IPS DF 6.9 (cell line): Measurements from ENCODE around the gene EPS8L2.
A peak's percentile ranks its signal among the peaks of the same experiment; 100 is the strongest.

Experiments
- DNase-seq: peaks from one replicate; pipeline ENCODE4 v3.0.0-alpha.2; 2013; ENCODE audit warnings: low read depth, low spot score
- H3K27ac ChIP-seq: one replicate; pipeline ENCODE4 v1.5.1; 2013; ENCODE audit warnings: low read length, control low read depth
- H3K27me3 ChIP-seq: 2 replicates; pipeline ENCODE4 v1.6.1; 2013; ENCODE audit warnings: mild to moderate bottlenecking, low read length; ENCODE audit not compliant: control insufficient read depth, insufficient read depth
- H3K36me3 ChIP-seq: 2 replicates; pipeline ENCODE4 v1.6.1; 2013; ENCODE audit warnings: low read length; ENCODE audit not compliant: control insufficient read depth, insufficient read depth
- H3K4me1 ChIP-seq: 2 replicates; pipeline ENCODE4 v1.6.1; 2013; ENCODE audit warnings: low read length; ENCODE audit not compliant: control insufficient read depth, insufficient read depth
- H3K4me3 ChIP-seq: 2 replicates; pipeline ENCODE4 v1.5.1; 2013; ENCODE audit warnings: mild to moderate bottlenecking, low read length
- H3K9me3 ChIP-seq: 2 replicates; pipeline ENCODE4 v1.6.1; 2013; ENCODE audit warnings: low read length, inconsistent platforms; ENCODE audit not compliant: control insufficient read depth, insufficient read depth
- WGBS: extraction: QIAGEN DNeasy Blood & Tissue Kit; methylation state at CpG from one replicate; pipeline ENCODE4 v1.1.7; 2013; ENCODE audit warnings: mixed read lengths, missing lambda C conversion rate; ENCODE audit not compliant: insufficient read length, insufficient coverage; 5-methylcytosine and 5-hydroxymethylcytosine counted together

Gene EPS8L2

DNA sequence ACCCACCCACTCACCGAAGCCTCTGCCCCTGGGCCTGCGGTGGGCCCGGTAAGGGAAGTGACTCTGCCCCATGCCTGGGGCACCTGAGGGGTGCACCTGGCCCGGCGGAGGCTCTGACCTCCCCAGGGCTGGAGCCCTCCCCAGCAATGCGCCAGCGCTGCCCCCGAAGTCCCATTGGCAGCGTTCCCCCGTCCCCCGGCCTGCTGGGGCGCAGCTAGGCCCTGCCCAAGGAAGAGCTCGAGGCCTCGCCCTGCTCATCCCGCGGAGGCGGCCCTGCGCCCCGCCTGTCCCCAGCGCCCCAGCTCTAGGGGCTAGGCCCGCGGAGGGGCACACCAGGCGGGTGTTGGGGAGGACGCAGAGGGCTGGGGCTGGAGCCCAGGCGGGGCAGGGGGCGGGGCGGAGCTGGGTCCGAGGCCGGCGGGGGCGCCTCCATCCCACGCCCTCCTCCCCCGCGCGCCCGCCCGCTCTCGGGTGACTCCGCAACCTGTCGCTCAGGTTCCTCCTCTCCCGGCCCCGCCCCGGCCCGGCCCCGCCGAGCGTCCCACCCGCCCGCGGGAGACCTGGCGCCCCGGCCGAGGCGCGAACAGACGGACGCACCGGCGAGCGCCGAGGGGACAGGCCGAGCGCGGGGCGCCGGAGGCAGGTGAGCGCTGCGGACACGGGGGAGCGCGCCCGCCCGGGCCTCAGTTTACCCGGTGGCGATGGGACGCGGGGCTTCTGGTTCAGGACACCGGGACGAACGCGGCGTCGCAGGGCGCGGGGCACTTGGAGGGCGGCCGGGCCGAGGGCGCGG, at the start of gene EPS8L2:
TSS of gene EPS8L2 (plus strand) at position 586 of the 793 bp plus-strand sequence. CDS start 3,177 bp downstream, outside the sequence.
- peak within 1 kb of the TSS; percentile 38 for H3K4me3 ChIP-seq
- H3K4me1 ChIP-seq: peaks cover 28% of the 10 kb centered on the region
- DNase-seq: no peak
- no peak within 1 kb of the TSS for H3K27ac ChIP-seq
- no CpG with 5 or more reads among the region's 90 CpGs for WGBS
- H3K27me3 ChIP-seq: no peaks in the 10 kb centered on the region
- no peaks in the 10 kb centered on the region for H3K9me3 ChIP-seq
- H3K36me3 ChIP-seq: no peaks in the 10 kb centered on the region; the same call in 1 of the 2 replicates

DNA sequence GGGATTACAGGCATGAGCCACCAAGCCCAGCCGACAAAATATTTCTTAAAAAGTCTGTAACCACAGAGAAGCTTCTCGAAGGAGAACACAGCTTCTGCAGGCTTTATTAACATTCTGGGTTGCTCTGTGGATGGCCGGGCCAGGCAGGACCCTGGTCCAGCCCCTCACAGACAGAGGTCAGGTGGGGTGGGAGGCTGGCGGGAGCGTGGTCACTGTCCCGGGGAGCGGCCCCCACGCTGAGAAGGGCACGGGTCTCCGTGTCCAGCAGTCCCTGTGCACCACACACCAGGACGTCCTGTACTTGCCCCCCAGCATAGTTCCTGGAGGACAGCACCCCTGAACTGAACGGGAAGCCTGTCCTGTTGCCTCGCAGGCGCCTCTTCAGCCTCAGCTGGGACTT, 49.6 kb upstream of the EPS8L2 start:
- Histone ChIP-seq H3K4me1 (no peaks in the 10 kb centered on the region), H3K9me3 (no peaks in the 10 kb centered on the region), H3K27ac (no peak overlapping the region), H3K27me3 (no peaks in the 10 kb centered on the region), H3K36me3 (peaks cover 14% of the 10 kb centered on the region; the same call in 1 of the 2 replicates), H3K4me3 (no peak overlapping the region)
- DNase-seq: no peak
- no CpG with 5 or more reads among the region's 14 CpGs for WGBS

DNA sequence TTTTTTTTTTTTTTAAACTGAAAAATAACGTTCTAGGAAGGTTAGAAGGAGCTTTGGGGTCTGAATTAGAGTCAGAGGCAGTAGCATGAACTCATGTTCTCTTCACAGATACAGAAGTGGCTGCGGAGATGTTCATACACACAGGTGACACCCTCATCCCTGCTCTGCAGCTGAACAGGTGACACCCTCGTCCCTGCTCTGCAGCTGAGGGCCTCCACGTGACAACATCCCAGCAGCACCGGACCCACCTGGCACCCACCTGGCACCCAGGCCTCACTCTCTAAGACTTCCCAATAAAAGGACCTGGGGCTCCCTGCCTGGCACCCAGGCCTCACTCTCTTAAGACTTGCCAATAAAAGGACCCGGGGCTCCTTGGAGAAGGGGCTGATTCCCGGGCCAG, 49.2 kb upstream of the EPS8L2 start:
- Histone ChIP-seq H3K4me3 (no peak overlapping the region), H3K4me1 (no peaks in the 10 kb centered on the region), H3K27ac (no peak overlapping the region), H3K36me3 (peaks cover 14% of the 10 kb centered on the region; the same call in 1 of the 2 replicates), H3K9me3 (no peaks in the 10 kb centered on the region), H3K27me3 (no peaks in the 10 kb centered on the region)
- no CpG with 5 or more reads among the region's 7 CpGs for WGBS
- no peak for DNase-seq

DNA sequence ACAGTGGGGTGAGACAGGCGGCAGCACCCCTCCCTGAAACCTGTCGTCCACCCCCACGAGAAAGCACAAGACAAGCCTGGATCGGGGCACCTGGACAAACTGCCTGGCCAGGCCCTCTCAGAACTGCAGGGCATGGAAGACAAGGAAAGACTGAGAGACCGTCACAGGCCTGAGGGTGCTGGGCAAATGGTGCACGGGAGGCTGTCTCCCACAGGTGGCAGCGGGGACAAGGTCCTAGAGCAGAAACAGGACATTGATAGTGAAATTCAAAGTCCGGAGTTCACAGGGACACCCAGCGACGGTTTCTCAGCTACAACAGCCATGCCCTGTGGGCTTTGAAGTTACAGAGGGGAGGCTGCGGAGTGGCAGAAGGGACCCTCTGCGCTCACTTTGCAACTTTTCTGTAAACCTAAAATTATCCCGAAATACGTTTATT, 48.3 kb upstream of the EPS8L2 start:
- Histone ChIP-seq H3K9me3 (no peaks in the 10 kb centered on the region), H3K27me3 (no peaks in the 10 kb centered on the region), H3K4me3 (no peak overlapping the region), H3K27ac (no peak overlapping the region), H3K4me1 (no peaks in the 10 kb centered on the region), H3K36me3 (peaks cover 14% of the 10 kb centered on the region; the same call in 1 of the 2 replicates)
- WGBS: 100% methylated on average over 2 of the region's 14 CpGs
- no peak for DNase-seq

DNA sequence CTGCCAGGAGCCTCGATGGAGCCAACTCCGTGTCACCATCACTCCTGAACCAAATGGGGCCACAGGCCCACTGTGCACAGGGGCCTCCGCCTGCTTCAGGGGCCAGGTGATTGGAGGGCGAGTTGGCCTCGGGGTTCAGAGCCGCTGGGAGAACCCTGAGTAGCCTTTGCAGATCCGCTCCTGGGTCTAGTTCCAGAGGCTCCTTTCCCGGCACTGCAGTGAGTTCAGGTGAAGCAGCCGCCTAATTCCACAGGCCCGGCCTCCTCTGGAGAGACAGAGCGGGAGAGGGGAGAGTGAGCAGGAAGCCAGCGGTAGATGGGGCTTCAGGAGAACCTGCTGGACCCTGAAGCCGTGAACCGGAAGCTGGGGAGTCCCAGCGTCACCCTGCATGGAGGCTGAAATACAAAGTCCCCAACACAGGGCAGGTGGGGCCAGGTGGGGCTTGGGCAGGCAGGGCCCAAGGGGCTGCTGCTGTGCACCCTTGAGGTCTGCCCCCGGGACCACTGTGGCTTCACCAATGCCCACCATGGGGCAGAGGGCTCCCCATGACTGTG, 46.4 kb upstream of the EPS8L2 start:
- no CpG with 5 or more reads among the region's 16 CpGs for WGBS
- Histone ChIP-seq H3K27me3 (no peaks in the 10 kb centered on the region), H3K4me3 (no peak overlapping the region), H3K27ac (no peak overlapping the region), H3K4me1 (no peaks in the 10 kb centered on the region), H3K9me3 (no peaks in the 10 kb centered on the region), H3K36me3 (peaks cover 11% of the 10 kb centered on the region; the same call in 1 of the 2 replicates)
- DNase-seq: no peak

DNA sequence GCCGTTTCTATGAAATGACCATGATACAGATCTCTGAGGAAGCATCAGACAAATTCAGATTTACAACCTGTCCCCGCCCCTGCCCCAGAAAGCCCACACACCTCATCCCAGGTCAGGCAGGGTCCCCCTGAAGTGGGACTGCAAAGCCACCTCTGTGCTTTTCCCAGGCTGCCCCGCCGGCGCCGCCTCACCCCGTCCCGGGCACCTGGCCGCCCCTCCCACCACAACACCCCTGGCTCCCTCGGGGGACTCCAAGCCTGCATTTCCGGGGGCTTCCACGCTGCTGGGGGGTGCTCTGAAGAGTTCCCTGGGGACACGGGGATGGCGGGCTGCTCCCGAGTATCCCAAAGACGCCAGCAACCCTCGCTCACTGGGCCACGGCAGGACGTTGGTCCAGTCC, 45.8 kb upstream of the EPS8L2 start:
- no peaks in the 10 kb centered on the region for H3K4me1 ChIP-seq
- no peaks in the 10 kb centered on the region for H3K9me3 ChIP-seq
- peaks cover 8% of the 10 kb centered on the region; the same call in 1 of the 2 replicates for H3K36me3 ChIP-seq
- WGBS: no CpG with 5 or more reads among the region's 19 CpGs
- H3K27ac ChIP-seq: no peak overlapping the region
- no peak for DNase-seq
- no peaks in the 10 kb centered on the region for H3K27me3 ChIP-seq
- no peak overlapping the region for H3K4me3 ChIP-seq

DNA sequence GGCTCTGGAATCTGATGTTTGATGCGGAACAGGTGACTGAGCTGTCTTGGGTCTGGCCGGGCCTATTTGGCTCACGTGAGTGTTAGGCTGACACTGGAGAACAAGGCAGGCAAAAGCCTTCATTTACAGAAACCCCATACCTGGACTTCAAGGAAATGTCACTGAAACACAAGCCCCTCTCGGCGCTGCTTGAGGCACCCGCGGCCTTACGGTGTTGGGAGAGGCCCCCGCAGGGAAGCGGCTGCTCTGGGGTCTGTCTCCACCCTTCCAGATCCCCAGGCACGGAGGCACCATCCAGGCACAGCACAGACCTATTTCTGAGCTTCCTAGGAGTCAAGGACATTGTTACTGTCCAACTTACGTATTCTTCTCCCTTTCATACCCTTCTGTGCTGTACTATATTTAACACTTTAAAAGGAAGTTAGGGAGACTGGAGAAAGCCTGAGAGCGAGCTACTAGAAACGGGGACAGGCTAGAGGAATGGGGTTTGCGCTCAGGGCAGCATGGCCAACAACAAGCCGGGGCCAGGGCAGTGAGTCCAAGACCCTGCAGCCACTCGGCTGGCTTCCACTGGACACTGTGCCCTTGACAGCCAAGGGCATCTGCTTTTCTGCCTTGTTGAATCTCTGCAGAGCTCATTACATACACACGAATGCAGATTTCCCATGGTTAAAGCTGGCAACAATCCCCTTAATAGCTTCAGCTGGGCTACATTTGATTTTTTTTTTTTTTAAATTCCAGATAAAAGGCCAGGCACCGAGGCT, 45.2 kb upstream of the EPS8L2 start:
- no peak for DNase-seq
- H3K27me3 ChIP-seq: no peaks in the 10 kb centered on the region
- H3K36me3 ChIP-seq: peaks cover 9% of the 10 kb centered on the region; the same call in 1 of the 2 replicates
- H3K27ac ChIP-seq: no peak overlapping the region
- WGBS: no CpG with 5 or more reads among the region's 19 CpGs
- H3K9me3 ChIP-seq: no peaks in the 10 kb centered on the region
- no peaks in the 10 kb centered on the region for H3K4me1 ChIP-seq
- no peak overlapping the region for H3K4me3 ChIP-seq

DNA sequence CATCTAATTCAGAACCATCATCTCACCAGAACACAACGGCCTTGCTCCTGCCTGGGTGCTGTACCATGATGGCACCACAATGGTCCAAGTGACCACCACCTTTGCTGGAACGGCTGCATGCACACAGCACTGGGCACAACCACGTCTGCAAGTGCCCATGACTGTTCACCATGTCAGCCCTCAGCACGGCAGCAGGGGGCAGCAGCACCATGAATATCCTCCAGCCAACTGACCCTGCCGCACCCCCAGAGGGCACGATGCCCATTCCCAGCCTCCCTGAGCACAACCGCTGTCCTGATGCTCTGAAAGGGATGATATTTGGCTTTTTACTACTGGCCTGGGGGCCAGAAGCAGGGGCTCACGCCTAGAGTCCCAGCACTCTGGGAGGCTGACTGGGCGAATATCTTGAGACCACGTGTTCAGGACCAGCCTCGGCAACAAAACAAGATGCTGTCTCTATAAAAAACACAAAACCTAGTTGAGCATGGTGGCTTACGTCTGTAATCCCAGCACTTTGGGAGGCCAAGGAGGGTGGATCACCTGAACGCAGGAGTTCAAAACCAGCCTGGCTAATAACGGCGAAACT, 43.2 kb upstream of the EPS8L2 start:
- WGBS: no CpG with 5 or more reads among the region's 15 CpGs
- no peak for DNase-seq

DNA sequence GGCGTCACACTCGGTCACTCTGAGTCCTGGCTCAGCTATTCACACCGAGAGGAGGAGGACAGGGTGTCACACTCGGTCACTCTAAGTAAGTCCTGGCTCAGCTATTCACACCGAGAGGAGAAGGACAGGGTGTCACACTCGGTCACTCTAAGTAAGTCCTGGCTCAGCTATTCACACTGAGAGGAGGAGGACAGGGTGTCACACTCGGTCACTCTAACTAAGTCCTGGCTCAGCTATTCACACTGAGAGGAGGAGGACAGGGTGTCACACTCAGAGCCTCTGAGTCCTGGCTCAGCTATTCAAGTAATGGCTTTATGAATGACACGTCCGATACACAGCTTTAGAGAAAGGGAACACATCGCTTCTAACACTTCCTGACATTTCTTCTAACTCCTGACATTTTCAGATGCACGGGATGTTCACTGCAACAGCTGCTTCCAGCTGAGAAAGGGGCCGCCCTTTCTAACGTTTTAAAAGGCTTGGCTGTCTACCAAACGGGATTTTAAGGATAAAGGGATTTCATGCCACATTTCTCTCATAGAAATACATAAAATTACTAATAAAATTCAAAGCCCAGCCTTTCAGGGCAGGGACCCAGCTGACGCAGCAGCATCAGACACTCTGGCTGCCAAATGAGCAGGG, 40.8 kb upstream of the EPS8L2 start:
- DNase-seq: no peak
- H3K27ac ChIP-seq: no peak overlapping the region
- H3K4me3 ChIP-seq: no peak overlapping the region
- no peaks in the 10 kb centered on the region for H3K27me3 ChIP-seq
- no peaks in the 10 kb centered on the region for H3K4me1 ChIP-seq
- no CpG with 5 or more reads among the region's 15 CpGs for WGBS
- 0 out of 2 replicates have a peak, but pooled peaks cover 5% of the 10 kb centered on the region for H3K36me3 ChIP-seq
- no peaks in the 10 kb centered on the region for H3K9me3 ChIP-seq

More for the DNA sequence above, 43.2 kb upstream of the EPS8L2 start:
- Histone ChIP-seq H3K27ac (no peak overlapping the region), H3K4me3 (no peak overlapping the region), H3K9me3 (no peaks in the 10 kb centered on the region), H3K4me1 (no peaks in the 10 kb centered on the region), H3K27me3 (no peaks in the 10 kb centered on the region), H3K36me3 (peaks cover 10% of the 10 kb centered on the region; the same call in 1 of the 2 replicates)
